ENCODE results near the gene CTSH. TPM values are rescaled to one million over a fixed set of nuclear protein-coding genes. Genes with fewer than 3 reads are reported as not detected.

Gene CTSH
- total and polyA plus RNA-seq, 7 donors, result 16.0 to 52.6 (median 29.7) TPM

- H3K27ac ChIP-seq, result no peak overlapping the region
- TF ChIP-seq, protein P1, sequence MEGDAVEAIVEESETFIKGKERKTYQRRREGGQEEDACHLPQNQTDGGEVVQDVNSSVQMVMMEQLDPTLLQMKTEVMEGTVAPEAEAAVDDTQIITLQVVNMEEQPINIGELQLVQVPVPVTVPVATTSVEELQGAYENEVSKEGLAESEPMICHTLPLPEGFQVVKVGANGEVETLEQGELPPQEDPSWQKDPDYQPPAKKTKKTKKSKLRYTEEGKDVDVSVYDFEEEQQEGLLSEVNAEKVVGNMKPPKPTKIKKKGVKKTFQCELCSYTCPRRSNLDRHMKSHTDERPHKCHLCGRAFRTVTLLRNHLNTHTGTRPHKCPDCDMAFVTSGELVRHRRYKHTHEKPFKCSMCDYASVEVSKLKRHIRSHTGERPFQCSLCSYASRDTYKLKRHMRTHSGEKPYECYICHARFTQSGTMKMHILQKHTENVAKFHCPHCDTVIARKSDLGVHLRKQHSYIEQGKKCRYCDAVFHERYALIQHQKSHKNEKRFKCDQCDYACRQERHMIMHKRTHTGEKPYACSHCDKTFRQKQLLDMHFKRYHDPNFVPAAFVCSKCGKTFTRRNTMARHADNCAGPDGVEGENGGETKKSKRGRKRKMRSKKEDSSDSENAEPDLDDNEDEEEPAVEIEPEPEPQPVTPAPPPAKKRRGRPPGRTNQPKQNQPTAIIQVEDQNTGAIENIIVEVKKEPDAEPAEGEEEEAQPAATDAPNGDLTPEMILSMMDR (IDR thresholded peaks at IDR 0.05), result no peak
- ATAC-seq, result no peak
Measured at GRCh38 chr15:78977591-78978347, 32.9 kb upstream of the CTSH start.

DNA sequence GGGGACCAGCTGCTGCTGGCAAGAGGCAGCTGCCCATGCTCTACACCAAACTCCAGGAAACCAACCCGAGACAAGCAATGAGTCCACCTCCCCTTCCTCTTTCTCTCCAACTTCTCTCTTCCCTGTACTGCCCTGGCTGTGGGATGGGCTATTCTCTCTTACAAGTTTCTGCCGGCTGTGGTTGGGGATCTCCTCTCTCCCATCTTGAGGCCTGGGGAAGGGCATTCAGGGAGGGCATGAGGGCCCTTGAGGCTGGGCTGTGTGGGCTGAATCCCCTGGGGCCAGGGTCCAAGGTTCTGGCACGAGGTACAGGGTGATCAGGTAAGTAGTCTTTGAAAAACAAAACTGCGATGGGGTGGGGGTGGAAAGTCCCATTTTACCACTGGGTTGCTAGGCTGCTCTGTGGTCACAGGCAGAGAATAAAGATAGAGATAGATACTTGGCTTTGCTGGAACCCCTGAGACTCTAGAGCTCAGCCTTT lies 32.3 kb upstream of the CTSH start:
- no peaks in the 10 kb centered on the region for H3K9me3 ChIP-seq
- H3K4me3 ChIP-seq, result no peak overlapping the region
- no peaks in the 10 kb centered on the region for H3K36me3 ChIP-seq (ENCODE audit: insufficient read depth in 1 of 2, low read depth in 1 of 2)
- H3K4me1 ChIP-seq, result no peaks in the 10 kb centered on the region
- 67 to 83% (median 81%) methylated on average over 4 of the region's 4 CpGs for WGBS, 3 donors
- intact Hi-C loops (cut with DNase I), result no loop called here
- H3K27me3 ChIP-seq (ENCODE audit: insufficient read depth in 3 of 3, low read length in 2 of 3), result no peaks in the 10 kb centered on the region
- H3K27ac ChIP-seq, result no peak overlapping the region
- DNase-seq (no peak), ATAC-seq (no peak)
- TF ChIP-seq, protein P1 (IDR thresholded peaks at IDR 0.05), result no peak

More at GRCh38 chr15:78977591-78978347, 32.9 kb upstream of the CTSH start:
- Histone ChIP-seq H3K27me3 (ENCODE audit: insufficient read depth in 3 of 3, low read length in 2 of 3) (no peaks in the 10 kb centered on the region), H3K4me3 (no peak overlapping the region), H3K36me3 (ENCODE audit: insufficient read depth in 1 of 2, low read depth in 1 of 2) (no peaks in the 10 kb centered on the region), H3K9me3 (no peaks in the 10 kb centered on the region), H3K4me1 (no peaks in the 10 kb centered on the region)
- no peak for DNase-seq
- 80 to 87% (median 84%) methylated on average over 10 of the region's 10 CpGs for WGBS, 3 donors
- intact Hi-C loops (cut with DNase I), result loop anchor here in 1 of 2 donors (2.0 kb wide), 1 partner anchor 69 kb away; no protein-coding TSS in a partner anchor

DNA sequence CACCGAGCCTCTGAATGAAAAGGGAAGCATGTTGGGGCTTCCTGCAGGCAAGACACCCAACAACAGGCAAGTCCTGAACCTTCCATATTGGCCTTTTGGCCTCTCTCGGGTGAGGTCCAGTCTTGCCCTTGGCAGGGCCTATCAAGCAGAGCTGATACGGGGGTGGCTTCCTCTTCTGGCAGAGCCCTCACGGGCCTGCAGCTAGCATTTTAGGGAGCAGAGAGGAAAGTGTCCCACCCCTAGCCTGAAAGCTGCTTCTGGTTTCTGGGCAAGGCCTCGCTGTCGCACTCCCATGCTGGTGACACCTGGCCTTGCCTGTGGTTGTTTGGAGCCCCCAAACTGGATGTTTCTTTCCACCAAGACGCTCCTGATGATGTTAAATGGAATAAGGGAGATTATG lies 31.8 kb upstream of the CTSH start:
- intact Hi-C loops (cut with DNase I), result no loop called here
- no peak for DNase-seq
- H3K27ac ChIP-seq, result no peak overlapping the region
- no peaks in the 10 kb centered on the region for H3K36me3 ChIP-seq (ENCODE audit: insufficient read depth in 1 of 2, low read depth in 1 of 2)
- H3K9me3 ChIP-seq, result no peaks in the 10 kb centered on the region
- WGBS, 3 donors, result 87 to 91% (median 91%) methylated on average over 7 of the region's 7 CpGs
- TF ChIP-seq, protein P1 (IDR thresholded peaks at IDR 0.05), result no peak
- H3K27me3 ChIP-seq (ENCODE audit: insufficient read depth in 3 of 3, low read length in 2 of 3), result no peaks in the 10 kb centered on the region
- no peaks in the 10 kb centered on the region for H3K4me1 ChIP-seq
- no peak overlapping the region for H3K4me3 ChIP-seq
- ATAC-seq, result no peak

GRCh38 chr15:78974272-78974918 lies 29.5 kb upstream of the CTSH start:
- ATAC-seq (no peak), DNase-seq (no peak)
- no peak overlapping the region for H3K4me3 ChIP-seq
- H3K27me3 ChIP-seq (ENCODE audit: insufficient read depth in 3 of 3, low read length in 2 of 3), result no peaks in the 10 kb centered on the region
- H3K36me3 ChIP-seq (ENCODE audit: insufficient read depth in 1 of 2, low read depth in 1 of 2), result no peaks in the 10 kb centered on the region
- TF ChIP-seq, protein P1 (IDR thresholded peaks at IDR 0.05), result no peak
- 72 to 79% (median 77%) methylated on average over 7 of the region's 7 CpGs for WGBS, 3 donors
- no peak overlapping the region for H3K27ac ChIP-seq
- no peaks in the 10 kb centered on the region for H3K4me1 ChIP-seq
- intact Hi-C loops (cut with DNase I), result no loop called here
- no peaks in the 10 kb centered on the region for H3K9me3 ChIP-seq
